Brain microvascular endothelial cell (primary cell): ENCODE measurements around the gene SLC14A1.

Source experiments
- DNase-seq: peaks from one replicate; pipeline ENCODE4 v3.0.0-alpha.2; 2020
- H3K27ac ChIP-seq: fragments of 250-450 bp; sonication (Bioruptor Pico); 2 replicates; pipeline ENCODE4 v1.5.1; 2020; ENCODE audit warnings: mild to moderate bottlenecking, moderate library complexity
- H3K27me3 ChIP-seq: fragments of 250-450 bp; sonication (Bioruptor Pico); replicated peaks from 2 replicates; pipeline ENCODE4 v1.5.1; 2020; ENCODE audit warnings: mild to moderate bottlenecking
- H3K36me3 ChIP-seq: fragments of 250-450 bp; sonication (Bioruptor Pico); replicated peaks from 2 replicates; pipeline ENCODE4 v1.5.1; 2020; ENCODE audit warnings: mild to moderate bottlenecking
- H3K4me3 ChIP-seq: 2 replicates; pipeline ENCODE4 v1.5.1; 2011; ENCODE audit warnings: low read depth, mild to moderate bottlenecking, control low read depth, low read length, moderate library complexity
- CTCF ChIP-seq: IDR thresholded peaks from 2 replicates; pipeline ENCODE4 v1.5.1; 2011; ENCODE audit warnings: low read depth, mild to moderate bottlenecking, moderate library complexity, low read length, control low read depth, inconsistent platforms; ENCODE audit errors: missing control alignments
- in situ Hi-C: cut with HindIII; loops from 2 replicates; pipeline ENCODE4 v1.10.0; 2017; ENCODE audit warnings: low sequenced_read_pairs, low pct_ligation_motif_present

SLC14A1 gene

GRCh38 chr18:45730832-45731575 lies 7.0 kb downstream of the SLC14A1 start:
- no peak for TF ChIP-seq CTCF
- no peak for DNase-seq
- H3K27me3 ChIP-seq: no peaks in the 10 kb centered on the region
- H3K36me3 ChIP-seq: no peaks in the 10 kb centered on the region
- H3K27ac ChIP-seq: no peak overlapping the region
- H3K4me3 ChIP-seq: no peak overlapping the region
- in situ Hi-C loops: no loop called here

GRCh38 chr18:45731716-45732115 lies 7.7 kb downstream of the SLC14A1 start:
- Histone ChIP-seq H3K4me3 (no peak overlapping the region), H3K27ac (no peak overlapping the region), H3K27me3 (no peaks in the 10 kb centered on the region), H3K36me3 (no peaks in the 10 kb centered on the region)
- TF ChIP-seq CTCF: no peak
- no peak for DNase-seq
- in situ Hi-C loops: no loop called here

- no peaks in the 10 kb centered on the region for H3K36me3 ChIP-seq
- H3K27me3 ChIP-seq: no peaks in the 10 kb centered on the region
- peak; percentile 3 for TF ChIP-seq CTCF
- no peak overlapping the region for H3K4me3 ChIP-seq
- in situ Hi-C loops: no loop called here
- DNase-seq: no peak
- H3K27ac ChIP-seq: no peak overlapping the region
These were observed 9.6 kb downstream of the SLC14A1 start for GRCh38 chr18:45733535-45733934.

- Histone ChIP-seq H3K36me3 (no peaks in the 10 kb centered on the region), H3K27ac (no peak overlapping the region), H3K27me3 (no peaks in the 10 kb centered on the region), H3K4me3 (no peak overlapping the region)
- in situ Hi-C loops: no loop called here
- TF ChIP-seq CTCF: no peak
- no peak for DNase-seq
These were observed 10.5 kb downstream of the SLC14A1 start for GRCh38 chr18:45734505-45734904.

- in situ Hi-C loops: no loop called here
- no peak for DNase-seq
- Histone ChIP-seq H3K27me3 (no peaks in the 10 kb centered on the region), H3K4me3 (no peak overlapping the region), H3K27ac (no peak overlapping the region), H3K36me3 (no peaks in the 10 kb centered on the region)
- TF ChIP-seq CTCF: no peak
These were observed 11.0 kb downstream of the SLC14A1 start for GRCh38 chr18:45734944-45735343.

- Histone ChIP-seq H3K27ac (no peak overlapping the region), H3K36me3 (no peaks in the 10 kb centered on the region), H3K4me3 (no peak overlapping the region), H3K27me3 (no peaks in the 10 kb centered on the region)
- in situ Hi-C loops: no loop called here
- peak; percentile 27 for TF ChIP-seq CTCF
- DNase-seq: no peak
These were observed 14.7 kb downstream of the SLC14A1 start for GRCh38 chr18:45738660-45739059.
